Neural cell (in vitro differentiated cells): Measurements from ENCODE around the gene NUDCD3.

ENCODE experiments used
- EP300 ChIP-seq: fragments of 450-650 bp; conservative IDR thresholded peaks from 2 replicates; pipeline ENCODE4 v1.6.1; 2014; ENCODE audit warnings: antibody characterized with exemption, mild to moderate bottlenecking, moderate library complexity; ENCODE audit not compliant: poor library complexity, severe bottlenecking
- EZH2 ChIP-seq: fragments of 200-600, 300-800 bp; shearing (Covaris generic), sonication (generic); IDR thresholded peaks from 2 replicates; pipeline ENCODE4 v1.6.1; 2014; ENCODE audit warnings: antibody characterized with exemption, low read length, borderline replicate concordance, mild to moderate bottlenecking; ENCODE audit not compliant: insufficient read depth, poor library complexity, severe bottlenecking
- MXI1 ChIP-seq: fragments of 450-650 bp; conservative IDR thresholded peaks from 2 replicates; pipeline ENCODE4 v1.6.1; 2014; ENCODE audit warnings: antibody characterized with exemption, mild to moderate bottlenecking; ENCODE audit not compliant: poor library complexity, severe bottlenecking
- RAD21 ChIP-seq: fragments of 450-650 bp; conservative IDR thresholded peaks from 2 replicates; pipeline ENCODE4 v1.6.1; 2014; ENCODE audit warnings: antibody characterized with exemption, mild to moderate bottlenecking, moderate library complexity
- TAF1 ChIP-seq: IDR thresholded peaks from 2 replicates; pipeline ENCODE4 v1.6.1; 2012; ENCODE audit warnings: low read depth
- TF ChIP-seq, protein P1 (sequence below): fragments of 450-650 bp; IDR thresholded peaks from 2 replicates; pipeline ENCODE4 v1.5.1; 2014; ENCODE audit warnings: antibody characterized with exemption, mild to moderate bottlenecking, moderate library complexity; ENCODE audit not compliant: poor library complexity, severe bottlenecking
- TF ChIP-seq, protein P2 (sequence below): IDR thresholded peaks from 2 replicates; pipeline ENCODE4 v1.6.1; 2012; ENCODE audit warnings: borderline replicate concordance

DNA sequence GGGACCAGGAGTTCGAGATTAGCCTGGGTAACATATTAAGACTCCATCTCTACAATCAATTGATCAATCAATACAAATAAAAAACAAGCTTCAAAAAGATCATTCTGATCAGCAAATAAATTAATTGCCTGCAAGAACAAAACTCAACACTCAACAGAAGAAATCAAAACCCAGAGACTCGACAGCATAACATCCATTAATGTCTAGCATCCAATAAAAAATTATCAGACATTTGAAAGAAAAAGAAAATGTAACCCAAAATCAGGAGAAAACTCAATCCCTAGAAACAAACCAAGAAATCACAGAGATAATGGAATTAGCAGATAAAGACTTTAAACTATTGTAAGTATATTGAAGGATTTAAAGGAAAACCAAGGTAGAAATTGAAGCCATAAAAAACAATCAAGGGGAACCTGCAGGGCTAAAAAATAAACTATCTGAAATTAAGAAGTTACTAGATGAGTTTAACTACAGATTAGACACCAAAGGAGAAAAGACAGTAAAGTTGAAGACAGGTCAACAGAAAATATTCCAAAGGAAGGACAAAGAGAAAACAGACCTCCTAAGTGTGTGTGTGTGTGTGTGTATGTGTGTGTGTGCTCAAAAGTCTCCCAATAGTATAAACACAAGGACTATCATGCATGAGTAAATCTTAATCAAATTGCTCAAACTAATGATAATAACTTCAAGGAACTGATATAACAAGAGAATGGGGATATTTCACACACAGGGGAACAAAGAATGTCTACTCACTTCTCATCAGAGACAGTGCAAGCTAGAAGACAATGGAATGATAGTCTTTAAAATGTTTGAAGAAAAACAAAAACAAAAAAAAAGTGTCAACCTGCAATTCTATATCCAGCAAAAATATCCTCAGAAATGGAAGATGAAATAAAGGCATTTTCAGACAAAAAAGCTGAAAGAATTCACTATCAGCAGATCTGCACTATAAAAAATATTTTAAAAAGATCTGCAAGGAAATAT is 7.7 kb downstream of the NUDCD3 start:
- TF ChIP-seq EZH2 = no peak
- TF ChIP-seq, protein P1, sequence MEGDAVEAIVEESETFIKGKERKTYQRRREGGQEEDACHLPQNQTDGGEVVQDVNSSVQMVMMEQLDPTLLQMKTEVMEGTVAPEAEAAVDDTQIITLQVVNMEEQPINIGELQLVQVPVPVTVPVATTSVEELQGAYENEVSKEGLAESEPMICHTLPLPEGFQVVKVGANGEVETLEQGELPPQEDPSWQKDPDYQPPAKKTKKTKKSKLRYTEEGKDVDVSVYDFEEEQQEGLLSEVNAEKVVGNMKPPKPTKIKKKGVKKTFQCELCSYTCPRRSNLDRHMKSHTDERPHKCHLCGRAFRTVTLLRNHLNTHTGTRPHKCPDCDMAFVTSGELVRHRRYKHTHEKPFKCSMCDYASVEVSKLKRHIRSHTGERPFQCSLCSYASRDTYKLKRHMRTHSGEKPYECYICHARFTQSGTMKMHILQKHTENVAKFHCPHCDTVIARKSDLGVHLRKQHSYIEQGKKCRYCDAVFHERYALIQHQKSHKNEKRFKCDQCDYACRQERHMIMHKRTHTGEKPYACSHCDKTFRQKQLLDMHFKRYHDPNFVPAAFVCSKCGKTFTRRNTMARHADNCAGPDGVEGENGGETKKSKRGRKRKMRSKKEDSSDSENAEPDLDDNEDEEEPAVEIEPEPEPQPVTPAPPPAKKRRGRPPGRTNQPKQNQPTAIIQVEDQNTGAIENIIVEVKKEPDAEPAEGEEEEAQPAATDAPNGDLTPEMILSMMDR = no peak
- no peak for TF ChIP-seq TAF1
- TF ChIP-seq, protein P2, sequence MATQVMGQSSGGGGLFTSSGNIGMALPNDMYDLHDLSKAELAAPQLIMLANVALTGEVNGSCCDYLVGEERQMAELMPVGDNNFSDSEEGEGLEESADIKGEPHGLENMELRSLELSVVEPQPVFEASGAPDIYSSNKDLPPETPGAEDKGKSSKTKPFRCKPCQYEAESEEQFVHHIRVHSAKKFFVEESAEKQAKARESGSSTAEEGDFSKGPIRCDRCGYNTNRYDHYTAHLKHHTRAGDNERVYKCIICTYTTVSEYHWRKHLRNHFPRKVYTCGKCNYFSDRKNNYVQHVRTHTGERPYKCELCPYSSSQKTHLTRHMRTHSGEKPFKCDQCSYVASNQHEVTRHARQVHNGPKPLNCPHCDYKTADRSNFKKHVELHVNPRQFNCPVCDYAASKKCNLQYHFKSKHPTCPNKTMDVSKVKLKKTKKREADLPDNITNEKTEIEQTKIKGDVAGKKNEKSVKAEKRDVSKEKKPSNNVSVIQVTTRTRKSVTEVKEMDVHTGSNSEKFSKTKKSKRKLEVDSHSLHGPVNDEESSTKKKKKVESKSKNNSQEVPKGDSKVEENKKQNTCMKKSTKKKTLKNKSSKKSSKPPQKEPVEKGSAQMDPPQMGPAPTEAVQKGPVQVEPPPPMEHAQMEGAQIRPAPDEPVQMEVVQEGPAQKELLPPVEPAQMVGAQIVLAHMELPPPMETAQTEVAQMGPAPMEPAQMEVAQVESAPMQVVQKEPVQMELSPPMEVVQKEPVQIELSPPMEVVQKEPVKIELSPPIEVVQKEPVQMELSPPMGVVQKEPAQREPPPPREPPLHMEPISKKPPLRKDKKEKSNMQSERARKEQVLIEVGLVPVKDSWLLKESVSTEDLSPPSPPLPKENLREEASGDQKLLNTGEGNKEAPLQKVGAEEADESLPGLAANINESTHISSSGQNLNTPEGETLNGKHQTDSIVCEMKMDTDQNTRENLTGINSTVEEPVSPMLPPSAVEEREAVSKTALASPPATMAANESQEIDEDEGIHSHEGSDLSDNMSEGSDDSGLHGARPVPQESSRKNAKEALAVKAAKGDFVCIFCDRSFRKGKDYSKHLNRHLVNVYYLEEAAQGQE = no peak
- TF ChIP-seq RAD21 = no peak
- TF ChIP-seq MXI1 = no peak
- no peak for TF ChIP-seq EP300
